Measurements from ENCODE around the gene CCDC192.

CCDC192 gene

GRCh38 chr5:127860291-127860690 is 157.1 kb downstream of the CCDC192 start:
- H3K4me3 ChIP-seq (ENCODE audit: low read depth, low read length) = no peak overlapping the region
- no peak for TF ChIP-seq CTCF (IDR thresholded peaks at IDR 0.05; ENCODE audit: control insufficient read depth, extremely low read depth, insufficient read depth)
- DNase-seq (ENCODE audit: low read depth) = no peak

- peak; percentile 50 for DNase-seq (ENCODE audit: low read depth)
- H3K4me3 ChIP-seq (ENCODE audit: low read depth, low read length) = no peak overlapping the region
- no peak for TF ChIP-seq CTCF (IDR thresholded peaks at IDR 0.05; ENCODE audit: control insufficient read depth, extremely low read depth, insufficient read depth)
Observed at GRCh38 chr5:127863161-127863560, 160.0 kb downstream of the CCDC192 start.

GRCh38 chr5:127863610-127864395 is 160.6 kb downstream of the CCDC192 start:
- DNase-seq (ENCODE audit: low read depth) = no peak
- no peak for TF ChIP-seq CTCF (IDR thresholded peaks at IDR 0.05; ENCODE audit: control insufficient read depth, extremely low read depth, insufficient read depth)

DNA sequence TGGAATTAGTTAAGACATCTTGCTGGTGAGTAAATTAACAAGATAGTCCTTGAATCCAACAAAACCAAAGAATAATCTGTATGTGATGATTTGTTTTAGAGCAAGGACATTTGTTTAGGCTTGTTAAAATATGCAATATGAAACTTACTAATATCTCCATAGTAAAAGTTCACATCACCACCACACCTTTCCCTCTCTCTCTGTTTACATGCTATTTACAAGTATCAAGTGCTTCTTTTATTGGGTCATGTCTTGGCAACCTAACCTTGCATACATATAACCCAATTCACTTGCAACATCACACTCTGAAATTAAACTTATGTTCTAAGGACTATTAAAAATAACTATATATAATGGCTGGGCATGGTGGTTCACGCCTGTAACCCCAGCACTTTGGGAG is 161.3 kb downstream of the CCDC192 start:
- H3K4me3 ChIP-seq (ENCODE audit: low read depth, low read length) = no peak overlapping the region
- DNase-seq (ENCODE audit: low read depth) = peak; percentile 82
- TF ChIP-seq CTCF (IDR thresholded peaks at IDR 0.05; ENCODE audit: control insufficient read depth, extremely low read depth, insufficient read depth) = no peak

More at GRCh38 chr5:127863610-127864395, 160.6 kb downstream of the CCDC192 start:
- no peak overlapping the region for H3K4me3 ChIP-seq (ENCODE audit: low read depth, low read length)

DNA sequence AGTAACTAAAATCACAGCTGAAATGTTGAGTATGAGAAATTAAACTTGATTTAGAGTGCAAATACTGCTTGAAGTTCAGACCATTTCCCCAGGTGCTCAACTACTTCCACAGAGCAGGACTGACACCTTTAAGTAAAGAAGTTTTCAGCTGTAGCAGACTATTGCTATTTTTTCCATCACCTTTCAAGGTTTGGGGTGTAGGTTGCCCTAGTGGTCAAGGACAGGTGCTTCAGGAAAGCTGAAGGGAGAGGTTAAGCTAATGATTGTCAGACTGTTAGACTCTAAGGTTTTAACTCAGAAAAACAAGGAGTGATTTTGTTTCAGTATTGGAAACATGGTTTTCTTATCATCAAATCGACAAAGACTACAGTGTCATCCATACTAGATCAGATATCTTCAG is 162.1 kb downstream of the CCDC192 start:
- no peak overlapping the region for H3K4me3 ChIP-seq (ENCODE audit: low read depth, low read length)
- no peak for DNase-seq (ENCODE audit: low read depth)
- no peak for TF ChIP-seq CTCF (IDR thresholded peaks at IDR 0.05; ENCODE audit: control insufficient read depth, extremely low read depth, insufficient read depth)

DNA sequence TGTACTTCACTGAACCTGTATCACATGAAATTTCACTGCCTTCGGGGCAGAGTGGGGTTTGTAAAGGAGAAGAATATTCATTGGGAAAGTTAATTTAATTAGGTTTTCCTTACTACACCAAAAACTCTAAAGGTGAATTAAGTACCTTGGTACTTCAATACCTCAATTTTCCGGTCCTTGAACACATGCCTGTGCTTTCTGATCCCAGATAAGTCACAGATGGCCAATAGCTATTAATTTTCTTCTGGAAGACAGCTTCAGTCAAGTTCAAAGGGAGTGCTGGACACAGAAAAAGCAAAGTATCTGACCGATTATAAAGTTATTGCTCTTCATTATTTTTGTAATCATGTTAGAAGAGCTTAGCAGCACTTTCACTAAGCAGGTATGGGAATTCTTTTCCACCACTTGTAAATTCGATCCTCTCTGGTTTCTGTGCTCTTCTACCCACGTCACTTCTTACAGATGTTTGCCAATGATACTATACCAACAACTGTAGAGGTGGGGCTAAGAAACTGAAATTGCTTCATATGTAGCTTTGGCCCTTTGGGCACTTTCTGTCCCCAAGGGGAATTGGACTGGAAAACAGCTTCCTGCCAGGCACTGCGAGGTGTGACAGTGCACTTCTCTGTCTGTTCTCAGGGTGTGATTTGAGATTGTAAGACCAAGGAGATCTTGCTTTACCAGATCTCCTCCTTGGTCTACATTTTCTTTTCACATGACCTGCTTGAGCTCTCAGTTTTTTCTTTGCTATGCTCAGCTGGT is 164.0 kb downstream of the CCDC192 start:
- no peak for DNase-seq (ENCODE audit: low read depth)
- TF ChIP-seq CTCF (IDR thresholded peaks at IDR 0.05; ENCODE audit: control insufficient read depth, extremely low read depth, insufficient read depth) = no peak
- H3K4me3 ChIP-seq (ENCODE audit: low read depth, low read length) = no peak overlapping the region
